Mesothelial cell of epicardium (in vitro differentiated cells): ENCODE results near the gene NCR1. TPM values are rescaled to one million over a fixed set of nuclear protein-coding genes. Genes with fewer than 3 reads are reported as not detected.
"Not testable (repeated sequence)": the region's sequence is repeated elsewhere in the genome, so short reads cannot be mapped to it uniquely, and the experiment has no call there.

ENCODE experiments used
- DNase-seq, 2 experiments: peaks; one replicate each; pipeline ENCODE4 v3.0.0; 2021; ENCODE audit warnings: low spot score in 2 of 2; ENCODE audit not compliant: unreplicated experiment in 2 of 2
- H3K27ac Mint-ChIP-seq: 2 replicates; pipeline ENCODE4 v1.8.0; 2021; ENCODE audit warnings: mixed read lengths
- H3K27me3 Mint-ChIP-seq: 2 replicates; pipeline ENCODE4 v1.8.0; 2021; ENCODE audit warnings: low read depth, mixed read lengths
- H3K36me3 Mint-ChIP-seq: 2 replicates; pipeline ENCODE4 v1.8.0; 2021; ENCODE audit warnings: mixed read lengths
- H3K4me1 Mint-ChIP-seq: 2 replicates; pipeline ENCODE4 v1.8.0; 2021; ENCODE audit warnings: mixed read lengths
- H3K4me3 Mint-ChIP-seq: 2 replicates; pipeline ENCODE4 v1.8.0; 2021; ENCODE audit warnings: mild to moderate bottlenecking, moderate library complexity, mixed read lengths
- H3K9me3 Mint-ChIP-seq: 2 replicates; pipeline ENCODE4 v1.8.0; 2021; ENCODE audit warnings: mixed read lengths
- total RNA-seq: library from RNA; stranded (reverse); gene quantifications from 3 replicates; pipeline ENCODE4 v1.2.1, GENCODE V29; 2021
- TF ChIP-seq, protein P1 (sequence below): fragments of 200-600 bp; sonication (generic); IDR thresholded peaks from one replicate; pipeline ENCODE4 v1.5.0; 2021; ENCODE audit warnings: antibody characterized with exemption; ENCODE audit not compliant: unreplicated experiment

The NCR1 gene
- total RNA-seq, 1 donor from 2014 or later: not detected

DNA sequence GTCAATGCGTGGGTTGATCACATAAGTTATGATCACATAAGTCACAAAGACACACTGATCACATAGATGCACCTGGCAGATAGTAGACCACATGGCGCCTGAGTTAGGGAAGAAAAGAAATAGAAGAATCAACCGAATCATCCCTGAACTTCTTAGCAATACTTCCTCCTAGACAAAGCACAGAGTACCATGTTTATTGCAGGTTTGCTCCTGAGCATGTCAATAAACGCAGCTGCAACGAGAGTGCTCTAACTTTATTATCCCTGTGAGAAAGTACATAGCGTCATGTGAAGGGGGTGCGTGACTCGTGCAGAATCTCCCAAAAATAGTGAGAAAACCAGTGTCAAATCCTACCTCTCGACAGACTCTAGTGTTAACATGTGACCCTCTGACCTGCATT is 17.3 kb downstream of the NCR1 start:
- TF ChIP-seq, protein P1, sequence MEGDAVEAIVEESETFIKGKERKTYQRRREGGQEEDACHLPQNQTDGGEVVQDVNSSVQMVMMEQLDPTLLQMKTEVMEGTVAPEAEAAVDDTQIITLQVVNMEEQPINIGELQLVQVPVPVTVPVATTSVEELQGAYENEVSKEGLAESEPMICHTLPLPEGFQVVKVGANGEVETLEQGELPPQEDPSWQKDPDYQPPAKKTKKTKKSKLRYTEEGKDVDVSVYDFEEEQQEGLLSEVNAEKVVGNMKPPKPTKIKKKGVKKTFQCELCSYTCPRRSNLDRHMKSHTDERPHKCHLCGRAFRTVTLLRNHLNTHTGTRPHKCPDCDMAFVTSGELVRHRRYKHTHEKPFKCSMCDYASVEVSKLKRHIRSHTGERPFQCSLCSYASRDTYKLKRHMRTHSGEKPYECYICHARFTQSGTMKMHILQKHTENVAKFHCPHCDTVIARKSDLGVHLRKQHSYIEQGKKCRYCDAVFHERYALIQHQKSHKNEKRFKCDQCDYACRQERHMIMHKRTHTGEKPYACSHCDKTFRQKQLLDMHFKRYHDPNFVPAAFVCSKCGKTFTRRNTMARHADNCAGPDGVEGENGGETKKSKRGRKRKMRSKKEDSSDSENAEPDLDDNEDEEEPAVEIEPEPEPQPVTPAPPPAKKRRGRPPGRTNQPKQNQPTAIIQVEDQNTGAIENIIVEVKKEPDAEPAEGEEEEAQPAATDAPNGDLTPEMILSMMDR: no peak
- no peaks in the 10 kb centered on the region for H3K4me1 Mint-ChIP-seq
- H3K9me3 Mint-ChIP-seq: peaks cover 14% of the 10 kb centered on the region
- no peaks in the 10 kb centered on the region for H3K36me3 Mint-ChIP-seq
- peaks cover 2% of the 10 kb centered on the region for H3K27me3 Mint-ChIP-seq
- no peak for DNase-seq
- H3K4me3 Mint-ChIP-seq: no peak overlapping the region
- H3K27ac Mint-ChIP-seq: no peak overlapping the region

DNA sequence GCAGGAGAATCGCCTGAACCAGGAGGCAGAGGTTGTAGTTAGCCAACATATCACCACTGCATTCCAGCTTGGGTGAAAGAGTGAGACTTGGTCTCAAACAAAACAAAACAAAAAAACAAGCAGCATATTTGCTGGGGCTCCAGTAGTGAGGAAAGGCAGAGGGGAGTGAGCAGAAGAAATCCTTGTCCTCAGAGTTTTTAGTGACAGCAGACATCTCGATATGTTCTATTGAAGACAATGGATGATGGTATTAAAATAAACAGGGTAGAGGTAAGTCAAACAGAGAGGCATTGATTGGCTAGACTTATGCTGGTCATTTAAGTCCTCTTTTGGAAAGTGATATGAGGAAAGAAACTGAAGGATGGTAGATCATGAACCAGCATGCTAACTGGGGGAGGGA is 22.4 kb downstream of the NCR1 start:
- Mint-ChIP-seq H3K36me3 (no peaks in the 10 kb centered on the region), H3K4me3 (no peak overlapping the region), H3K9me3 (peaks cover 23% of the 10 kb centered on the region), H3K27me3 (no peaks in the 10 kb centered on the region), H3K4me1 (no peaks in the 10 kb centered on the region), H3K27ac (no peak overlapping the region)
- no peak for DNase-seq
- TF ChIP-seq, protein P1: no peak

DNA sequence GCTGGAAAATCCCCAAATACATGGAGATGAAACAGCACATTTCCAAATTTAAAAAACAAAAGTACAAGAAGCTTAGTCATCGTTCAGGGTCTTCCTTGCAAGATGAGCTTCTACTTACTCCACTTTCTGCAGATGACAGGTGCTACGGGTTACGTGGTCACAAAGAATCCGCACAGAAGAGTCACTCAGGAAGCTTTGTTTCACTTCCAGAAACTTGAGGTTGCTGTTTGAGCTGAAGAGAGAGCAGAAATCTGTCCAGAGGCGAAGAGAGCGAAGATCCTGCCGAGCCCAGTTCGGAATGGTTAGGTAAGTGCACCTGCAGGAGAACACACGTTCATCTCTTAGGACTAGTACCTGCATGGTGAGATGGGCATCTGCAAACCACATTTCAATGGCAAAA is 32.0 kb downstream of the NCR1 start:
- DNase-seq: no peak
- TF ChIP-seq, protein P1: no peak
- Mint-ChIP-seq H3K27ac (no peak overlapping the region), H3K4me3 (no peak overlapping the region), H3K27me3 (peaks cover 10% of the 10 kb centered on the region), H3K36me3 (no peaks in the 10 kb centered on the region), H3K4me1 (no peaks in the 10 kb centered on the region), H3K9me3 (no peaks in the 10 kb centered on the region)

DNA sequence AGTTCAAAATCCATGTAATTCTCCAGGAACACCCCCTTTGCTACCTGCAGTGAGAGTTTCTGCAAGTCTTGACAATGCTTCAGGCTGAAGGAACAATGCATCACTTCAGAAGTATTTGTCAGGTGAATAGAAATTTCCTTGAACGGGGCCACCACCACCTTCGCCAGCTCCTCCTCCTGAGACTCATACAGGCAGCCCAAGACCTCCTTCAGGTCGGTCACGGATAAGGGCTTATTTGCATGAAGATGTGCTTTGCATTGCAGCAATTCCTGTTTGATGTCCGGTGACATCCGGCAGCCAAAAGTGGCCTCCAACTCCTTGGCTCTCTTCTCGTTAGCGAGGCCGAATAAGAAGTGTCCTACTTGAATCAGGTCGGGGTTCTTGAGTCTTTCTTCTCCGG is 33.0 kb downstream of the NCR1 start:
- Mint-ChIP-seq H3K27me3 (peaks cover 10% of the 10 kb centered on the region), H3K36me3 (no peaks in the 10 kb centered on the region), H3K4me3 (no peak overlapping the region), H3K4me1 (peaks cover 3% of the 10 kb centered on the region), H3K9me3 (no peaks in the 10 kb centered on the region), H3K27ac (no peak overlapping the region)
- TF ChIP-seq, protein P1: no peak
- DNase-seq: no peak

DNA sequence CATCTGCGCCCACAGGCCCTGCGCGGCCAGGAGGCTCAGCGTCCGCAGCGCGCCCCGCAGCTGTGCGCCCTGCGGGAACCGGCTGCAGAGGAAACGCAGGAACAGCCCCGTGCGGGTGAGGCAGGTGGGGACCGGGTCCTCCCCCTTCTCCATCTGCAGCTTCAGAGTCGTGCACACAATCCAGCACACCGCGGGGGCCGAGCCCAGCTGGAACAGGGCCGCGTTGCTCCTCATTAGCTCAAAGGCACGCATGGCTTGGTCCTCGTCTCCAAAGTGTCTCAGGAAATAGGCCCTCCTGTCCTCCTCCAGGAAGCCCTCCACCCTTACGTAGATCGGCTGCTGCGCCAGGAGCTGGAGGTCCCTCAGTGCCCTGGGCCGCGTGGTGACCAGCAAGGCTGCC is 33.6 kb downstream of the NCR1 start:
- not testable (repeated sequence) for H3K27ac Mint-ChIP-seq, H3K9me3 Mint-ChIP-seq, H3K4me1 Mint-ChIP-seq, H3K4me3 Mint-ChIP-seq, H3K36me3 Mint-ChIP-seq, DNase-seq, H3K27me3 Mint-ChIP-seq

DNA sequence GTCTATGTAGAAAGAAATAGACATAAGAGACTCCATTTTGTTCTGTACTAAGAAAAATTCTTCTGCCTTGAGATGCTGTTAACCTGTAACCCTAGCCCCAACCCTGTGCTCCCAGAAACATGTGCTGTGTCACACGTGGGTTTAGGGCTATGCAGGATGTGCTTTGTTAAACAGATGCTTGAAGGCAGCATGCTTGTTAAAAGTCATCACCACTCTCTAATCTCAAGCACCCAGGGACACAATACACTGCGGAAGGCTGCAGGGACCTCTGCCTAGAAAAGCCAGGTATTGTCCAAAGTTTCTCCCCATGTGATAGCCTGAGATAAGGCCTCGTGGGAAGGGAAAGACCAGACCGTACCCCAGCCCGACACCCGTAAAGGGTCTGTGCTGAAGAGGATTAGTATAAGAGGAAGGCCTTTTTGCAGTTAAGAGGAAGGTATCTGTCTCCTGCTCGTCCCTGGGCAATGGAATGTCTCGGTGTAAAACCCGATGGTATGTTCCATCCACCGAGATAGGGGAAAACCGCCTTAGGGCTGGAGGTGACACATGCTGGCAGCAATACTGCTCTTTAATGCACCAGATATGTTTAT is 37.9 kb downstream of the NCR1 start:
- not testable (repeated sequence) for H3K4me1 Mint-ChIP-seq, DNase-seq, H3K27me3 Mint-ChIP-seq, H3K9me3 Mint-ChIP-seq, H3K4me3 Mint-ChIP-seq, H3K36me3 Mint-ChIP-seq
- H3K27ac Mint-ChIP-seq: peak overlapping the region; percentile 13

DNA sequence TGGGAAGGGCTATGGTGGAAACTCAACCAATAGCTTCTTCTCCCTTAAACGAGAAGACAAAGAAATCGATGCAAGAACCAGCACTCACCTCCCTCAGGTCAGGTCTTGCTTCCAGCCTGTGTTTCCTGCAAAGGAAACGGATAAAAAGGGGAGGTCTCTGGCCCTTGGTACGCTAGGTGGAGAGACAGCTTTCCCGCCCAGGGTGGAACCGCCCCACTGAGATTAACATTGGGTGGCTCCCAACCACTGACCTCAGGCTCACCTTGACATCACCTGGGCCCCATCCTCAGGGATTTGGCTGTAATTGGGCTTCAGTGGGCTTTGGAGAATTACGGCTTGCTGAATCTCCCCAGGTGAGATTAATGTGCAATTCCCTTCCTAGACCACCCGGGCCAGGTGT is 41.4 kb downstream of the NCR1 start, which contains the start of gene NLRP7:
Gene NLRP7 (minus strand): TSS at position 150 of the 400 bp plus-strand sequence.
- no peaks in the 10 kb centered on the region for H3K27me3 Mint-ChIP-seq
- DNase-seq: no peak
- no peaks in the 10 kb centered on the region for H3K9me3 Mint-ChIP-seq
- no peaks in the 10 kb centered on the region for H3K36me3 Mint-ChIP-seq
- TF ChIP-seq, protein P1: no peak
- no peak within 1 kb of the TSS for H3K4me3 Mint-ChIP-seq
- H3K27ac Mint-ChIP-seq: no peak within 1 kb of the TSS
- peaks cover 9% of the 10 kb centered on the region for H3K4me1 Mint-ChIP-seq
